ENCODE data around the gene DOCK2.

The DOCK2 gene

DNA sequence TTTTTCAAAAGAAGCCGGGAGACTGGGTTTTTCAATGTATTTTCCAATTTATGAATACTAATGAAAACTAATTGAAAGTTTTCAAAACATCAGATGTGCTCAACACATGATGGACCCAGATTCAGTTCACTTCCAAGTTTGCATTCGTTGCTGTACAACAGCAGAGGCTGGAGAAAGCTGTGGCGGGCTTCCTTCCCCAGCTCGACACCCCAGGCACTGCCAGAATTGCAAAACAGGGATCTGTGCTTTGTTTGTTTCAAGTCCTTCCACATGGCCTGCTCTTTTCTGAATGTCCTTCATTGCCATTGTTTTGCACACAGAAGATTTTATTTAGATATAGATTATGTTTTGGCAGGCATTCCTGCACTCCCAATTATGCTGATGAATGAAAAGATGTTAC lies 373.5 kb downstream of the DOCK2 start:
- Histone ChIP-seq H3K4me3 (ENCODE audit: insufficient read depth, low read length, poor library complexity, severe bottlenecking) (no peak overlapping the region), H3K4me2 (ENCODE audit: low read depth, low read length, poor library complexity, severe bottlenecking) (no peak overlapping the region), H3F3A (ENCODE audit: insufficient read depth) (no peaks in the 10 kb centered on the region), H3K27me3 (ENCODE audit: low read length) (no peaks in the 10 kb centered on the region), H3K79me2 (ENCODE audit: insufficient read depth, low read length) (no peaks in the 10 kb centered on the region), H3K9me2 (replicated peaks; ENCODE audit: insufficient read depth, low read length) (no peaks in the 10 kb centered on the region), H4K20me1 (ENCODE audit: low read depth, low read length) (no peaks in the 10 kb centered on the region), H2AFZ (ENCODE audit: low read depth, low read length, severe bottlenecking) (no peak overlapping the region), H3K36me3 (ENCODE audit: low read length) (no peaks in the 10 kb centered on the region), H3K9ac (ENCODE audit: low read length) (no peak overlapping the region), H3K27ac (ENCODE audit: low read depth, low read length) (no peak overlapping the region), H3K9me3 (ENCODE audit: insufficient read depth, low read length) (no peaks in the 10 kb centered on the region)
- TF ChIP-seq EZH2phosphoT487 (conservative IDR thresholded peaks at IDR 0.05; ENCODE audit: low read length), result no peak
- TF ChIP-seq, protein P1, sequence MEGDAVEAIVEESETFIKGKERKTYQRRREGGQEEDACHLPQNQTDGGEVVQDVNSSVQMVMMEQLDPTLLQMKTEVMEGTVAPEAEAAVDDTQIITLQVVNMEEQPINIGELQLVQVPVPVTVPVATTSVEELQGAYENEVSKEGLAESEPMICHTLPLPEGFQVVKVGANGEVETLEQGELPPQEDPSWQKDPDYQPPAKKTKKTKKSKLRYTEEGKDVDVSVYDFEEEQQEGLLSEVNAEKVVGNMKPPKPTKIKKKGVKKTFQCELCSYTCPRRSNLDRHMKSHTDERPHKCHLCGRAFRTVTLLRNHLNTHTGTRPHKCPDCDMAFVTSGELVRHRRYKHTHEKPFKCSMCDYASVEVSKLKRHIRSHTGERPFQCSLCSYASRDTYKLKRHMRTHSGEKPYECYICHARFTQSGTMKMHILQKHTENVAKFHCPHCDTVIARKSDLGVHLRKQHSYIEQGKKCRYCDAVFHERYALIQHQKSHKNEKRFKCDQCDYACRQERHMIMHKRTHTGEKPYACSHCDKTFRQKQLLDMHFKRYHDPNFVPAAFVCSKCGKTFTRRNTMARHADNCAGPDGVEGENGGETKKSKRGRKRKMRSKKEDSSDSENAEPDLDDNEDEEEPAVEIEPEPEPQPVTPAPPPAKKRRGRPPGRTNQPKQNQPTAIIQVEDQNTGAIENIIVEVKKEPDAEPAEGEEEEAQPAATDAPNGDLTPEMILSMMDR (IDR thresholded peaks at IDR 0.05; ENCODE audit: insufficient read depth, low read length, poor library complexity, severe bottlenecking), result no peak

- H3K27me3 ChIP-seq (ENCODE audit: low read length), result no peaks in the 10 kb centered on the region
Measured at GRCh38 chr5:170011751-170012150, 374.7 kb downstream of the DOCK2 start.

GRCh38 chr5:170012622-170013021 lies 375.5 kb downstream of the DOCK2 start:
- TF ChIP-seq, protein P1 (IDR thresholded peaks at IDR 0.05; ENCODE audit: insufficient read depth, low read length, poor library complexity, severe bottlenecking), result no peak
- no peak for TF ChIP-seq EZH2phosphoT487 (conservative IDR thresholded peaks at IDR 0.05; ENCODE audit: low read length)
- H3K27me3 ChIP-seq (ENCODE audit: low read length), result no peaks in the 10 kb centered on the region

More at GRCh38 chr5:170011751-170012150, 374.7 kb downstream of the DOCK2 start:
- Histone ChIP-seq H3K79me2 (ENCODE audit: insufficient read depth, low read length) (no peaks in the 10 kb centered on the region), H2AFZ (ENCODE audit: low read depth, low read length, severe bottlenecking) (no peak overlapping the region), H3K4me3 (ENCODE audit: insufficient read depth, low read length, poor library complexity, severe bottlenecking) (no peak overlapping the region), H3K27ac (ENCODE audit: low read depth, low read length) (no peak overlapping the region), H3K9me2 (replicated peaks; ENCODE audit: insufficient read depth, low read length) (no peaks in the 10 kb centered on the region), H3K9me3 (ENCODE audit: insufficient read depth, low read length) (no peaks in the 10 kb centered on the region), H3F3A (ENCODE audit: insufficient read depth) (no peaks in the 10 kb centered on the region), H3K9ac (ENCODE audit: low read length) (no peak overlapping the region), H3K4me2 (ENCODE audit: low read depth, low read length, poor library complexity, severe bottlenecking) (no peak overlapping the region), H3K36me3 (ENCODE audit: low read length) (no peaks in the 10 kb centered on the region), H4K20me1 (ENCODE audit: low read depth, low read length) (no peaks in the 10 kb centered on the region)
- TF ChIP-seq, protein P1 (IDR thresholded peaks at IDR 0.05; ENCODE audit: insufficient read depth, low read length, poor library complexity, severe bottlenecking), result no peak
- no peak for TF ChIP-seq EZH2phosphoT487 (conservative IDR thresholded peaks at IDR 0.05; ENCODE audit: low read length)

More at GRCh38 chr5:170012622-170013021, 375.5 kb downstream of the DOCK2 start:
- Histone ChIP-seq H3K36me3 (ENCODE audit: low read length) (no peaks in the 10 kb centered on the region), H3K27ac (ENCODE audit: low read depth, low read length) (no peak overlapping the region), H3K79me2 (ENCODE audit: insufficient read depth, low read length) (no peaks in the 10 kb centered on the region), H3K9ac (ENCODE audit: low read length) (no peak overlapping the region), H3K9me2 (replicated peaks; ENCODE audit: insufficient read depth, low read length) (no peaks in the 10 kb centered on the region), H2AFZ (ENCODE audit: low read depth, low read length, severe bottlenecking) (no peak overlapping the region), H4K20me1 (ENCODE audit: low read depth, low read length) (no peaks in the 10 kb centered on the region), H3K9me3 (ENCODE audit: insufficient read depth, low read length) (no peaks in the 10 kb centered on the region), H3F3A (ENCODE audit: insufficient read depth) (no peaks in the 10 kb centered on the region), H3K4me2 (ENCODE audit: low read depth, low read length, poor library complexity, severe bottlenecking) (no peak overlapping the region), H3K4me3 (ENCODE audit: insufficient read depth, low read length, poor library complexity, severe bottlenecking) (no peak overlapping the region)
